ENCODE results near the gene STARD3. TPM values are rescaled to one million over a fixed set of nuclear protein-coding genes. Genes with fewer than 3 reads are reported as not detected.

The STARD3 gene
- total and polyA plus RNA-seq, 2 experiments from 2014 or later: 61.6 to 90.3 TPM

- Histone ChIP-seq H3K79me2 (no peaks in the 10 kb centered on the region), H2AFZ (peak within 1 kb of the TSS; percentile 73), H3K4me2 (peak within 1 kb of the TSS; percentile 96), H3K4me1 (ENCODE audit: insufficient read depth) (peaks cover 42% of the 10 kb centered on the region), H3K9me2 (replicated peaks; ENCODE audit: insufficient read depth) (no peaks in the 10 kb centered on the region), H3K36me3 (replicated peaks; ENCODE audit: insufficient read depth, low read depth) (no peaks in the 10 kb centered on the region), H3K27ac (peak within 1 kb of the TSS; percentile 42), H4K20me1 (ENCODE audit: insufficient read depth, poor library complexity, severe bottlenecking) (no peaks in the 10 kb centered on the region), H3K4me3 (peak within 1 kb of the TSS; percentile 44), H3K27me3 (peaks cover 5% of the 10 kb centered on the region), H3K9me3 (ENCODE audit: low read depth) (no peaks in the 10 kb centered on the region)
- WGBS (ENCODE audit: low lambda C conversion rate, missing lambda C conversion rate): 3% methylated on average over 29 of the region's 85 CpGs
- TF ChIP-seq EZH2phosphoT487 (IDR thresholded peaks at IDR 0.05; ENCODE audit: low read depth, severe bottlenecking, unreplicated experiment): no peak
- peak; percentile 70 for TF ChIP-seq CTCF (IDR thresholded peaks at IDR 0.05; ENCODE audit: poor library complexity)
- DNase-seq (ENCODE audit: low spot score): peak; percentile 90
These were observed 31.3 kb downstream of the STARD3 start, which contains the start of gene PNMT for GRCh38 chr17:39667945-39668924. Gene PNMT (plus strand): TSS chr17:39668453. CDS start chr17:39668476, 23 bp downstream.

- Histone ChIP-seq H4K20me1 (ENCODE audit: insufficient read depth, poor library complexity, severe bottlenecking) (no peaks in the 10 kb centered on the region), H3K27ac (no peak overlapping the region), H3K4me1 (ENCODE audit: insufficient read depth) (peaks cover 40% of the 10 kb centered on the region), H3K79me2 (no peaks in the 10 kb centered on the region), H3K27me3 (peaks cover 5% of the 10 kb centered on the region), H3K4me3 (no peak overlapping the region), H2AFZ (no peak overlapping the region), H3K9me3 (ENCODE audit: low read depth) (no peaks in the 10 kb centered on the region), H3K36me3 (replicated peaks; ENCODE audit: insufficient read depth, low read depth) (no peaks in the 10 kb centered on the region), H3K9me2 (replicated peaks; ENCODE audit: insufficient read depth) (no peaks in the 10 kb centered on the region), H3K4me2 (peak overlapping the region; percentile 96)
- no peak for TF ChIP-seq EZH2phosphoT487 (IDR thresholded peaks at IDR 0.05; ENCODE audit: low read depth, severe bottlenecking, unreplicated experiment)
- DNase-seq (ENCODE audit: low spot score): no peak
- 94% methylated on average over 22 of the region's 23 CpGs for WGBS (ENCODE audit: low lambda C conversion rate, missing lambda C conversion rate)
These were observed 33.2 kb downstream of the STARD3 start for GRCh38 chr17:39669897-39670735.

GRCh38 chr17:39670746-39671145 lies 33.8 kb downstream of the STARD3 start:
- TF ChIP-seq EZH2phosphoT487 (IDR thresholded peaks at IDR 0.05; ENCODE audit: low read depth, severe bottlenecking, unreplicated experiment) (no peak), EZH2 (IDR thresholded peaks at IDR 0.05; ENCODE audit: borderline replicate concordance) (no peak), CTCF (IDR thresholded peaks at IDR 0.05; ENCODE audit: poor library complexity) (no peak)
- no peak for DNase-seq (ENCODE audit: low spot score)
- Histone ChIP-seq H3K27ac (no peak overlapping the region), H3K4me3 (no peak overlapping the region), H4K20me1 (ENCODE audit: insufficient read depth, poor library complexity, severe bottlenecking) (no peaks in the 10 kb centered on the region), H3K9me2 (replicated peaks; ENCODE audit: insufficient read depth) (no peaks in the 10 kb centered on the region), H3K9me3 (ENCODE audit: low read depth) (no peaks in the 10 kb centered on the region), H2AFZ (no peak overlapping the region), H3K36me3 (replicated peaks; ENCODE audit: insufficient read depth, low read depth) (no peaks in the 10 kb centered on the region), H3K27me3 (peaks cover 5% of the 10 kb centered on the region), H3K4me2 (no peak overlapping the region), H3K79me2 (no peaks in the 10 kb centered on the region), H3K4me1 (ENCODE audit: insufficient read depth) (peaks cover 43% of the 10 kb centered on the region)
- 73% methylated on average over 4 of the region's 4 CpGs for WGBS (ENCODE audit: low lambda C conversion rate, missing lambda C conversion rate)

Measured in hepatocyte (in vitro differentiated cells).